HEK293 (cell line): ENCODE measurements around the gene BAZ1A.

ENCODE experiments used
- CTCF ChIA-PET: fragments of 350-600 bp; formaldehyde crosslinking; extraction: SDS; loops from one replicate; lab custom pipeline; 2021; ENCODE audit warnings: antibody characterized with exemption; lab: Yijun Ruan, JAX
- POLR2A ChIA-PET: fragments of 300-600 bp; formaldehyde crosslinking; extraction: SDS; loops from one replicate; lab custom pipeline; 2020; ENCODE audit warnings: antibody characterized with exemption, inconsistent platforms; lab: Yijun Ruan, JAX
- H3K27ac ChIP-seq: fragments of 200-500 bp; sonication (Bioruptor generic); 2 replicates; pipeline ENCODE4 v1.5.1; 2014; ENCODE audit warnings: low read depth, low read length, control low read depth, inconsistent platforms; ENCODE audit errors: extremely low read depth
- H3K36me3 ChIP-seq, 2 experiments: fragments of 200-500 bp in 1 of 2; sonication (Bioruptor generic) in 1 of 2; 1 replicate in 1 of 2; 2 replicates in 1 of 2; pipeline ENCODE4 v1.5.1; 2014 to 2017; ENCODE audit warnings: inconsistent platforms in 2 of 2, low read length in 2 of 2; ENCODE audit not compliant: control insufficient read depth in 2 of 2, insufficient read depth in 1 of 2
- H3K4me1 ChIP-seq: fragments of 200-500 bp; sonication (Bioruptor generic); 2 replicates; pipeline ENCODE4 v1.5.1; 2014; ENCODE audit warnings: mild to moderate bottlenecking, low read length, inconsistent platforms; ENCODE audit not compliant: control insufficient read depth, insufficient read depth
- H3K4me3 ChIP-seq: 2 replicates; pipeline ENCODE4 v1.5.1; 2011; ENCODE audit warnings: low read depth, mild to moderate bottlenecking, control low read depth, low read length, moderate library complexity
- H3K9me3 ChIP-seq: fragments of 200-500 bp; sonication (Bioruptor generic); 2 replicates; pipeline ENCODE4 v1.5.1; 2014; ENCODE audit warnings: low read depth, low read length, inconsistent platforms; ENCODE audit not compliant: control insufficient read depth, insufficient read depth
- IKZF3 ChIP-seq: fragments of 450-650 bp; IDR thresholded peaks from 2 replicates; pipeline ENCODE4 v1.5.0; 2018; ENCODE audit warnings: missing biosample characterization, mild to moderate bottlenecking, missing genetic modification characterization, moderate library complexity
- PRDM4 ChIP-seq: fragments of 450-650 bp; formaldehyde crosslinking; IDR thresholded peaks from 2 replicates; pipeline ENCODE4 v1.5.1; 2017; ENCODE audit warnings: missing biosample characterization, missing genetic modification characterization
- REST ChIP-seq: fragments of 450-650 bp; formaldehyde crosslinking; IDR thresholded peaks from 2 replicates; pipeline ENCODE4 v1.5.1; 2016; ENCODE audit warnings: missing biosample characterization, missing genetic modification characterization
- SCRT1 ChIP-seq: fragments of 450-650 bp; formaldehyde crosslinking; IDR thresholded peaks from 2 replicates; pipeline ENCODE4 v1.5.1; 2016; ENCODE audit warnings: missing biosample characterization, missing genetic modification characterization, borderline replicate concordance
- SP2 ChIP-seq: fragments of 450-650 bp; formaldehyde crosslinking; IDR thresholded peaks from 2 replicates; pipeline ENCODE4 v1.5.1; 2016; ENCODE audit warnings: missing biosample characterization, missing genetic modification characterization
- ZBTB17 ChIP-seq: fragments of 450-650 bp; formaldehyde crosslinking; IDR thresholded peaks from 2 replicates; pipeline ENCODE4 v1.5.1; 2016; ENCODE audit warnings: missing biosample characterization, missing genetic modification characterization
- ZBTB48 ChIP-seq: fragments of 450-650 bp; formaldehyde crosslinking; IDR thresholded peaks from 2 replicates; pipeline ENCODE4 v1.5.1; 2016; ENCODE audit warnings: missing biosample characterization, missing genetic modification characterization
- ZNF169 ChIP-seq: fragments of 450-650 bp; formaldehyde crosslinking; IDR thresholded peaks from 2 replicates; pipeline ENCODE4 v1.5.1; 2016; ENCODE audit warnings: missing biosample characterization, missing genetic modification characterization
- ZNF18 ChIP-seq: fragments of 450-650 bp; formaldehyde crosslinking; IDR thresholded peaks from 2 replicates; pipeline ENCODE4 v1.5.1; 2016; ENCODE audit warnings: missing biosample characterization, missing genetic modification characterization
- ZNF2 ChIP-seq: fragments of 450-650 bp; formaldehyde crosslinking; IDR thresholded peaks from 2 replicates; pipeline ENCODE4 v1.5.1; 2016; ENCODE audit warnings: missing biosample characterization, missing genetic modification characterization
- ZNF239 ChIP-seq: fragments of 450-650 bp; formaldehyde crosslinking; IDR thresholded peaks from 2 replicates; pipeline ENCODE4 v1.5.1; 2016; ENCODE audit warnings: missing biosample characterization, missing genetic modification characterization
- ZNF404 ChIP-seq: fragments of 450-650 bp; formaldehyde crosslinking; IDR thresholded peaks from 2 replicates; pipeline ENCODE4 v1.5.1; 2017; ENCODE audit warnings: missing biosample characterization, missing genetic modification characterization
- ZNF521 ChIP-seq: fragments of 450-650 bp; formaldehyde crosslinking; IDR thresholded peaks from 2 replicates; pipeline ENCODE4 v1.5.1; 2017; ENCODE audit warnings: missing biosample characterization, mild to moderate bottlenecking, missing genetic modification characterization
- ZNF560 ChIP-seq: fragments of 450-650 bp; formaldehyde crosslinking; IDR thresholded peaks from 2 replicates; pipeline ENCODE4 v1.5.1; 2017; ENCODE audit warnings: missing biosample characterization, missing genetic modification characterization, borderline replicate concordance
- ZNF610 ChIP-seq: fragments of 450-650 bp; formaldehyde crosslinking; IDR thresholded peaks from 2 replicates; pipeline ENCODE4 v1.5.1; 2016; ENCODE audit warnings: missing biosample characterization, missing genetic modification characterization, borderline replicate concordance
- ZNF629 ChIP-seq: fragments of 450-650 bp; formaldehyde crosslinking; IDR thresholded peaks from 2 replicates; pipeline ENCODE4 v1.5.1; 2017; ENCODE audit warnings: missing biosample characterization, missing genetic modification characterization
- ZNF639 ChIP-seq: fragments of 450-650 bp; formaldehyde crosslinking; IDR thresholded peaks from 2 replicates; pipeline ENCODE4 v1.5.1; 2016; ENCODE audit warnings: missing biosample characterization, missing genetic modification characterization
- ZNF677 ChIP-seq: fragments of 450-650 bp; IDR thresholded peaks from 2 replicates; pipeline ENCODE4 v1.5.0; 2018; ENCODE audit warnings: missing biosample characterization, mild to moderate bottlenecking, missing genetic modification characterization, moderate library complexity
- ZNF701 ChIP-seq: fragments of 450-650 bp; formaldehyde crosslinking; IDR thresholded peaks from 2 replicates; pipeline ENCODE4 v1.5.1; 2016; ENCODE audit warnings: missing biosample characterization, missing genetic modification characterization
- TF ChIP-seq, protein P1 (sequence below): fragments of 450-650 bp; formaldehyde crosslinking; IDR thresholded peaks from 2 replicates; pipeline ENCODE4 v1.5.1; 2016; ENCODE audit warnings: missing biosample characterization, missing genetic modification characterization
- TF ChIP-seq, protein P2 (sequence below): fragments of 450-650 bp; formaldehyde crosslinking; IDR thresholded peaks from 2 replicates; pipeline ENCODE4 v1.5.1; 2017; ENCODE audit warnings: missing biosample characterization, missing genetic modification characterization
- TF ChIP-seq, protein P3 (sequence below): fragments of 450-650 bp; formaldehyde crosslinking; IDR thresholded peaks from 2 replicates; pipeline ENCODE4 v1.5.1; 2016; ENCODE audit warnings: missing biosample characterization, missing genetic modification characterization

Gene BAZ1A

DNA sequence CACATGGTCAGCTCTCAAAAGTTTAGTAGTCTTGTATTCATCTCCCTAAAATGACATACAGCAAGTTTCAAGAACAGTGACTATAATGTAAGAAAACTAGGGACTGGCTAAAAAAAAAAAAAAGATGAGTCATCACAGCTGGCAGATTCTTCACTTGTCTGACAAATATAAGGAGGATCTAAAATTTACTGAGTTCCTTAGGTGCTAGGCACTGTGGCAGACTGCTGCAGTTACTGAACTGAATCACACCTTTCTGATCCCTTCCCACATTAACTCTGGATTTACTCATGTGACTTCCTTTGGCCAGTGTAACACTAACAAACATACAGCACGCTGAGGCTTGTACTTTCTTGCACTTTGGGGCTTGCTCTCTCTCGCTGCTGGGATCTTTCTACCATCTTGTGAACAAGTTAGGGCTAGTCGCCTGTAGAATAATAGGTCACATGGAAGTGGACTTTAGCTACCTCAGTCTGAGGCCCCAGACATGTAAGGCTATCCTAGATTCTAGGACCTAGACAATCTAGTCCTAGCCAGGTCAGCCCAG is 32.1 kb downstream of the BAZ1A start:
- ChIA-PET POLR2A (interaction anchor here (0.8 kb wide), 1 partner anchor 32 kb away, joined by 3 read pairs; the partner anchor contains the start of gene BAZ1A), CTCF (no interaction called here)
- H3K4me3 ChIP-seq: no peak overlapping the region
- no peak overlapping the region for H3K27ac ChIP-seq
- H3K9me3 ChIP-seq: no peaks in the 10 kb centered on the region
- peaks cover 14 to 15% of the 10 kb centered on the region in 2 experiments; a peak in 2 of 3 replicates for H3K36me3 ChIP-seq
- H3K4me1 ChIP-seq: peaks cover 3% of the 10 kb centered on the region; the same call in 1 of the 2 replicates
- TF ChIP-seq SCRT1 (tag by site-specific recombination) (no peak), ZNF404 (tag by site-specific recombination) (no peak), ZNF629 (tag by site-specific recombination) (peak; percentile 24; the same call in 1 of the 2 replicates), ZNF169 (tag by site-specific recombination) (no peak), ZNF521 (tag by site-specific recombination) (no peak), PRDM4 (no peak), ZNF701 (tag by site-specific recombination) (no peak), ZNF639 (no peak), ZBTB17 (tag by site-specific recombination) (peak; percentile 34; the same call in 1 of the 2 replicates), SP2 (no peak), ZNF239 (tag by site-specific recombination) (no peak), ZNF610 (no peak), ZBTB48 (peak; percentile 61; the same call in 1 of the 2 replicates), ZNF677 (tag by site-specific recombination) (no peak), REST (tag by site-specific recombination) (no peak), IKZF3 (tag by site-specific recombination) (no peak), ZNF18 (peak; percentile 23; the same call in 1 of the 2 replicates), ZNF2 (tag by site-specific recombination) (no peak), ZNF560 (tag by site-specific recombination) (no peak)
- TF ChIP-seq, protein P1, sequence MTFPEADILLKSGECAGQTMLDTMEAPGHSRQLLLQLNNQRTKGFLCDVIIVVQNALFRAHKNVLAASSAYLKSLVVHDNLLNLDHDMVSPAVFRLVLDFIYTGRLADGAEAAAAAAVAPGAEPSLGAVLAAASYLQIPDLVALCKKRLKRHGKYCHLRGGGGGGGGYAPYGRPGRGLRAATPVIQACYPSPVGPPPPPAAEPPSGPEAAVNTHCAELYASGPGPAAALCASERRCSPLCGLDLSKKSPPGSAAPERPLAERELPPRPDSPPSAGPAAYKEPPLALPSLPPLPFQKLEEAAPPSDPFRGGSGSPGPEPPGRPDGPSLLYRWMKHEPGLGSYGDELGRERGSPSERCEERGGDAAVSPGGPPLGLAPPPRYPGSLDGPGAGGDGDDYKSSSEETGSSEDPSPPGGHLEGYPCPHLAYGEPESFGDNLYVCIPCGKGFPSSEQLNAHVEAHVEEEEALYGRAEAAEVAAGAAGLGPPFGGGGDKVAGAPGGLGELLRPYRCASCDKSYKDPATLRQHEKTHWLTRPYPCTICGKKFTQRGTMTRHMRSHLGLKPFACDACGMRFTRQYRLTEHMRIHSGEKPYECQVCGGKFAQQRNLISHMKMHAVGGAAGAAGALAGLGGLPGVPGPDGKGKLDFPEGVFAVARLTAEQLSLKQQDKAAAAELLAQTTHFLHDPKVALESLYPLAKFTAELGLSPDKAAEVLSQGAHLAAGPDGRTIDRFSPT (tag by site-specific recombination): no peak
- TF ChIP-seq, protein P2, sequence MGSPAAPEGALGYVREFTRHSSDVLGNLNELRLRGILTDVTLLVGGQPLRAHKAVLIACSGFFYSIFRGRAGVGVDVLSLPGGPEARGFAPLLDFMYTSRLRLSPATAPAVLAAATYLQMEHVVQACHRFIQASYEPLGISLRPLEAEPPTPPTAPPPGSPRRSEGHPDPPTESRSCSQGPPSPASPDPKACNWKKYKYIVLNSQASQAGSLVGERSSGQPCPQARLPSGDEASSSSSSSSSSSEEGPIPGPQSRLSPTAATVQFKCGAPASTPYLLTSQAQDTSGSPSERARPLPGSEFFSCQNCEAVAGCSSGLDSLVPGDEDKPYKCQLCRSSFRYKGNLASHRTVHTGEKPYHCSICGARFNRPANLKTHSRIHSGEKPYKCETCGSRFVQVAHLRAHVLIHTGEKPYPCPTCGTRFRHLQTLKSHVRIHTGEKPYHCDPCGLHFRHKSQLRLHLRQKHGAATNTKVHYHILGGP: no peak
- TF ChIP-seq, protein P3, sequence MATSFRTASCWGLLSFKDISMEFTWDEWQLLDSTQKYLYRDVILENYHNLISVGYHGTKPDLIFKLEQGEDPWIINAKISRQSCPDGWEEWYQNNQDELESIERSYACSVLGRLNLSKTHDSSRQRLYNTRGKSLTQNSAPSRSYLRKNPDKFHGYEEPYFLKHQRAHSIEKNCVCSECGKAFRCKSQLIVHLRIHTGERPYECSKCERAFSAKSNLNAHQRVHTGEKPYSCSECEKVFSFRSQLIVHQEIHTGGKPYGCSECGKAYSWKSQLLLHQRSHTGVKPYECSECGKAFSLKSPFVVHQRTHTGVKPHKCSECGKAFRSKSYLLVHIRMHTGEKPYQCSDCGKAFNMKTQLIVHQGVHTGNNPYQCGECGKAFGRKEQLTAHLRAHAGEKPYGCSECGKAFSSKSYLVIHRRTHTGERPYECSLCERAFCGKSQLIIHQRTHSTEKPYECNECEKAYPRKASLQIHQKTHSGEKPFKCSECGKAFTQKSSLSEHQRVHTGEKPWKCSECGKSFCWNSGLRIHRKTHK (tag by site-specific recombination): no peak
